Activated CD4-positive, alpha-beta T cell treated with anti-CD3 and anti-CD28 coated beads, Interleukin-2, amount 50 U/mL, for 24 hours (primary cell): ENCODE data around the gene IGSF9.

Source experiments
- DNase-seq, 2 donors: peaks; one replicate each; pipeline ENCODE4 v3.0.0-alpha.2; 2020; ENCODE audit warnings: low read depth in 1 of 2, low spot score in 1 of 2

Gene IGSF9

DNA sequence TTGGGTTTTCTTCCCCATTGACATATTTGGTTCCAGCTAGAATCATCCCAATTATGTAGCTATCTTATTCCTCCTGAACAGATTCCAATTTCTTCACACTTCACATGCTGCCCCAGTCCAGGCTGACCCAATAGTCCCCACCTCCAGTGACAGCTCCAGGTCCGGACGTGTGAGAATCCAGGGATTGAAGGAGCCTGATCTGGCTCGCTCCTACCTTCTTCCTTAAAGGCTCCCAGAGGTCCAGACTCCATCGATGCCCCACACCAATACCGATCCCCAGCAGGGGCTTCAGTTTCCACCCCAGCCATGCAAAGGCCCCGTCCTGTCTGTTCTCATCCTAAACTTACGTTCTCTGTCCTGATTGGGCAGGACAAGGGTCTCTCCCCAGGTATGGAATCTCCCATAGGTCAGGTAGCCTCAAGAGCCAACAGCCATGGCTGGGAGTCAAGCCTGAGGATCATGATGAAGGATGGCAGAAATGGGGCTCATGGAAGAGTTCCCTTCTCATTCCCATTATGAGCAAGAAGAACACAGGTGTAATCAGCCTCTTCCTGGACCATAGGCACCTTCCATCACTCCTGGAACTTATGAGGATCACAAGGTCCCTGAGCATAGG lies 29.0 kb upstream of the IGSF9 start:
- no peak for DNase-seq

DNA sequence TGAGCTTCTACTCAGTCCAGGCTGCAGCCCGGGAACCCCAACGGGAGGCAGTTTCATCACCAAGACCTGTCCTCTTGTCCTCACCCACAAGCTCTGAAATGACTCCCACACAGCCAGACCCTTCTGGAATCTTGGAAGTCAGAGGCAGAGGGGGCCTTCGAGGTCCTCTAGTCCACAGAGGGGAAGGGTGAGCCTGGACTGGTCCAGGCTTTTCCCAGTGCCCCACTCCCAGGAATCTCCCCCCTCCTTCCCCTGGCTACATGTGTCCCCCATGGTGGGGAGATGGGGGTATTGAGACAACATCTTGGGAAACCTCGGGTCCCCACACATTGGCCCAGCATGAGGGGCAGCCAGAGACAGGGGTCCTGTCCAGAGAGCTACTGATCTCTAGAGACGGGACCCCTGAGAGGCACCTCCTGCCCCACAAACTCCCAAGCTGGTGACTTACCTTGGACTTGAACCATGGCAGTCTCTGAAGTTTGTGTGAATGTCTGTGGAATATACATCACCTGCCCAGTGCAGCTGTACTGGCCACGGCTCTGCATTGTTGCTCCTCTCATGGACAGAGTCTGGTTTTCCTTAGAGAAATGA lies 28.0 kb upstream of the IGSF9 start:
- no peak for DNase-seq

DNA sequence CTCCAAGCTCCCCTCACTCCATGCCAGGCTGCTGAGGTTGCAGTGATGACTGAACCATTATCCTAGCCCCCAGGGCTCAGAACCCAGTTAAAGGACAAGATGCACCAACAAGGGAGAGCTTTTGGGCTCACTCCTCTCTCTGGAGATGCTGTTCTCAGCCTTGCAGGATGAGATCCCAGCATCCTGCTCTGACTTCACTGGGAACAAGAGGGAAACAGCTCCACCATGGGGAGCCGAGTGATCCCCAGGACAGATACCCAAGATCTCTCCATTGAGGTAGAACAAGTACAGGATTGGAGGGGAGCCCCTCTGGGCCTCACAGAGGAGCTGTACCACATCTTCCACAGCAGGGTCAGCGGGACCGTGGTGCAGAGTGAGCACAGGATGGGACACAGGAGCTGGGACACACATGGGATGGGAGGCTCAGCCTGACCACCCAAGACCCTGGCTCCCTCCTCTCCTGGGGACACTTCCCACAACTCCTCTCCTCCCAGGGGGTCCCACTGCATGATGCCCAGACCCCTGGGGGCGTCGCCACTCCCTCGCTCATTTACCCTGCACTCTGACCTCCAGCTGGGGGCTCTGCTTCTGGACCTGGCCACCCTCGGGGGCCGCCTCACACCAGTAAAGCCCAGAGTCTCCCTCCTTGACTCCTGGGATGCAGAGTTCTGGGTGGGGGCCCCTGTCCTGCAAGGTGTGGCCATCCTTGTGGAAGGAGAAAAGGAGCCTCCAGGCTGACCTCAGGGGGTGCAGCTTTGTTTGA lies 27.2 kb upstream of the IGSF9 start:
- DNase-seq, result no peak

DNA sequence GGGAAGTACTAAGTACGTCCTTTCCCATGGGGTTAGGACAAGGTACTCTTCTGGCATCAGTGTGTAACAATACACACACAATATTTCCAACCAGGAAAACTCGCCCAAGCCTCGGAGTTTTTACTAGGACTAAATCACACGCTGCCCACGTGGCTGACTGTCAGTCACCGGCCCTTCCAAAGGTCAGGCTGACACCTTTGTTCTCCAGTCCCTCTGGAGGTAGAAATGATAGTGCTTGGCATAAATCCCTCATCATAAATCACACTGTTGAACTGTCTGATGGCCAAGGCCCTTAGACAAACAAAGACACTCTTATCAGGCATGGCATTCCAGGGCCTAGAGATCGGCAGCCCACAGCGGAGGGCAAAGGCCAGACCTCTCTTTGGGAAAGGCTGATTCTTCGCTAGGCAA lies 25.5 kb upstream of the IGSF9 start:
- no peak for DNase-seq

DNA sequence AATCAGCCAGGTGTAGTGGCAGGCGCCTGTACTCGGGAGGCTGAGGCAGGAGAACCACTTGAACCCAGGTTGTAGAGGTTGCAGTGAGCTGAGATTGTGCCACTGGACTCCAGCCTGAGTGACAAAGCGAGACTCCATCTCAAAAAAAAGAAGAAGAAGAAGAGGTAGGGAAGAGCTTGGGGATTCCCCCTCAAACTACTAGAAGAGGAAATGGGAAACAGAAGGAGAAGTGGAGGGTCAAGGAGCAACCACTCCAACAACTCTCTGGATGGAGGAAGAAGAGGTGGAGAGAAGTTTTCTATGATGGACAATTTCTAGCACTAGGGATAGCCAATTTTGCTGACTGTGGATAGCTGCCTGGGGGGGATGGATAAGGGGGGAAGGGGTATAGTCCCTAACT lies 23.5 kb upstream of the IGSF9 start:
- DNase-seq, result no peak

DNA sequence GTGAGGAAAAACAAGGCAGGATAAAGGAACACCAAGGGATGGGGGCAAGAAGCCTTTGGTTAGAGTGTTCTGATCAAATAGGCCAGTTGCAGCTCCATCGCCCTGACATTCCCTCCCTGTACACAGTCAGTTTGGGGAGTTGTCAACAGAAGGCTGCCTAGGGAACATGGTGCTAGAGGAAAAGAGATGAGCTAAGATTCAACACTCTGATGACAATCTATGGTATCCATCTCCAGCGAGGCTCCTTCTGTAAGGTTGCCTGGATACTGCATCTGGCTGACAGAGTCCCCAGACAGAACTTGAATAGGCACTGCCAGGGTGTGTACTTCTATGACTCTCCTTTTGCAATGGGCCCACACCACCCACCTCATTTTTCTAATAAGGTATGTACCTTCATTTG lies 19.9 kb upstream of the IGSF9 start:
- no peak for DNase-seq

DNA sequence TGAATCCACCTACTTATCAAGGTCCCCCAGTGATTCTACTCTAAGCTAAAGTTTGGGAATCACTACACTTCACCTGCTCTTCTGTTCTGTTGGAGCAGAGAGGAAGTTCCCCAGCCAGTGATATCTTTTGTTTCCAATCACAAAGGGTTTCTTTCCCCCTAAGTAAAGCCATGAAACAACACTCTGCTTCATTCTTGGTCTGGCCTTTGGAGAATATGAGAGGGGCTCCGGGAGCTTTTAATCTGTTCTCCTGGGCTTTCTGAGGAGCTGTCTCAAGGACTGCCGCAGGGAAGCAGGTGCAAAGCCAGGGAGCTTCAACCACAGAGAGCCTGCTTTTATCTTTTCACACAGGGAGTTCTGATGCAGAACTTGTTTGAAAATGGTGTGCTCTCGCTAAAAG lies 18.7 kb upstream of the IGSF9 start:
- no peak for DNase-seq

DNA sequence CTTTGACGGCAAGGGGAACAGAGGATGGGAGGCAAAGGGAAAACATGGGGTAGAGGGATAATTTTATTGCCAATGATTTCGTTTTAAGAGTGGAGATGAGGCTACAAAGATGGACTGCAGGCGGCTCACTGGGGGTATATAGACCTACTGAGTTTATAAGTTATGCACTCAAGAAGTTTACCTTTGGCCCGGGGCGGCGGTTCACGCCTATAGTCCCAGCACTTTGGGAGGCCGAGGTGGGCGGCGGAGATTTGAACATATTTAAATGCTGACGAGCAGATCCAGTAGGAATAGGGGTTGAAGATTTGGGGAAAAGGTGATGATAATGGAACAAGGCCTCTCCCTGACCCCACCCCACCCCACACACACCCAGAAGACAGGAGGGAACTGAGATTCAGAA lies 16.8 kb upstream of the IGSF9 start:
- no peak for DNase-seq

DNA sequence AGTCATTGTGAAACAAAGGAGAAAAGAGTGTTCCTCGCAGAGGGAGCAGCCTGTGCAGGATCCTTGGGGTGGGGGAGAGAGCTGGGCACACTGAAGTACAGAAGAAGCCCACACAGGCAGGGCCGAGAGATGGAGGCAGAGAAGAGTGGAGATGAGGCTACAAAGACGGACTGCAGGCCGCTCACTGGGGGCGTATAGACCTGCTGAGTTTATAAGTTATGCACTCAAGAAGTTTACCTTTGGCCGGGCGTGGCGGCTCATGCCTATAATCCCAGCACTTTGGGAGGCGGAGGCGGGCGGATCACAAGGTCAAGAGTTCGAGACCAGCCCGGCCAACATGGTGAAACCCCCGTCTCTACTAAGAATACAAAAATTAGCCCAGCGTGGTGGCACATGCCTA lies 16.2 kb upstream of the IGSF9 start:
- DNase-seq, result no peak

DNA sequence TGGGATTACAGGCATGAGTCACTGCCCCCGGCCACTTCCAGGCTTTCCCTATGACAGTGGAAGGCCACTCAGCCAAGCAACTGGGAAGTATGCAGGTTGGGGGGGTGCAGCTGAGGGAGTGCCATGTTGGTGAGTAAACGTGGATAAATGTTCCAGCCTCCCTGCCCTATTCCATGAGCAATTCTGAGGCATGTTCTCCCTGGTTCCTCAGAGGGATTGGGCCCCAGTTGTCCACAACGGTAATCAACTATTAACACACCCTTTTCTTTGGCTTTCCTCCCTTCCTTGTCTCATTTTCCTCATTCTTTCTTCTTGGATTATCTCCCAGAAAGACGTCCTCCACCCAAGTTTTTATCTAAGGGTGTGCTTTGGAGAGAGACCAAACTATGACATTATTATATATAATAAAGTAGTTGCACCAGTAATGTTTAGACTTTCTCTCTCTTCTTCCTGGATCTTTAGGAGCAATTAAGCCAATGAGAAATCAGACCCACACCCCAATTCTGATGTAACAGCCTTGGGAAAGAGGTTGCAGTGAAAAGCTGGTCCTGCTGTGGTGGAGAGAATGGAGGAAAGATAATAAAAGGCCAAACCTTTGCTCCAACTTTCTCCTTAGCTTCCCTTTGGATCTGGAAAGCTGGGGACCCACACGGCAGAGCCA lies 15.4 kb upstream of the IGSF9 start:
- DNase-seq, result no peak

DNA sequence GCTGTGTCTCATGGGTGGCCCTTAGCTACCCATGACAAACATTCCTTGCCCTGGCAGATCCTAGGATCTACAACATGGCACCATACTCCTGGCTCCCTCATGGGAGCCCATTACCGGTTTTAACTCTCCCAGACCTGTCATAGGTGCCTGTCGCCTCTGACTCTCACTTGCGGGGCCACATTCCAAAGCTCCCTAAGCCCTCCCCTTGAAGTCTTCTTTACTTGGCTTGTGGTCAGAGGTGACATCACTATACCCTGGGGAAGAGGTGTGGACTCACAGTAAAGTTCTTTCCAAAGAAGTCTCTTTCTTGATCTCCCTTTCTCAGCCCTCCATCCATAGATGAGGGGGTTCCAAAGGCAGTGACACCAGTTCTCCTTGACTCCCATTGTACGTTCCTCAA lies 14.0 kb upstream of the IGSF9 start:
- no peak for DNase-seq

DNA sequence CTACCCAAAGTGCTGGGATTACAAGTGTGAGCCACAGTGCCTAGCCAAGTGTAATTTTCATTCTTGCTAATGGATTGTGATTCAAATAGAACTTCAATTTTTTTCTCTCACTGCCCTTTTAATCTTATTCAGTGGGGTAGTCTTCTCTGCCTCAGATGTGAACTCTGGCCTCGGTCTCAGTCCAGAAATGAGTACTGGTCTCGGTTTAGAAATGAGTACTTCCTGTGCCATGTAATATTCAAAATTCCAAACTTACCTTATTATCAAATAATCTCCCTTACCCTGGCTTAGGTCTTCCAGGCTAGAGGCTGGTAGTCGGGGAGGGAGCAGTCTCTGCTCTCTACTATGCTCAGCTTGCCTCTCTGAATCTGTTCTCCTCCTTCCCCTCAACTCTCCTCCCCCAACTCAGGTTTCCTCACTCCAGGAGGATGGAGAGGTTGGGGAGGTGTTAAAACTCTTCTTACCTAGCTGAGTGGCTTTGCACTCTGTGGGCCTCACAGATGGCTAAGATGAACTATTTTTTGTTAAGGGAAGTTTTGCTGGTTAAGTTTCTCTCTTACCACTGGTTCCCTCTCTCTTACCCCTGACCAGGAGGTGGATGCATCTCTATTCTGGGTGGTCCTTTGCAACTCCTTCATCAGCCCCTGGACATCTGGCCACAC lies 13.4 kb upstream of the IGSF9 start:
- DNase-seq, result no peak

DNA sequence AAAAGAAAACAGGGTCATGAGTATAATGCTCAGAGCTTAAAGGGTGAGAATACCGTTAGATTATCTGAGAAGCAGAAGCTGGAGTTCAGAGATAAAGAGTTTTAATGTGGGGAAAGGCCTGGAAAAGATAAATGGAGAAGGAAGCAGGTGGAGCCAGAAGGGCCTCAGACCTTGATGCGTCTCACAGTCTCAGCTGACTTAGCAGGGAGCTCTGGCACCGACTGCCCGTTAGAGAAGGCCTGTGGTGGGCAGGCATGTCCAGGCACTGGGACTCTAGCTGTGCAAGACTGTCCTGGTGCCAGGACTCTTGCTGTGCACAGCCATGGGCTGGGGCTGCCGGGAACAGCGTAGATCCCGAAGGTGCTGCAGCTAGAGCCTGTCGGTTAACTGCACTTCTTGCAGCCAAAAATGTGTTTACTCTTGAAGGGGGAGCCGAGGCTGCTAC lies 12.4 kb upstream of the IGSF9 start:
- DNase-seq, result no peak

DNA sequence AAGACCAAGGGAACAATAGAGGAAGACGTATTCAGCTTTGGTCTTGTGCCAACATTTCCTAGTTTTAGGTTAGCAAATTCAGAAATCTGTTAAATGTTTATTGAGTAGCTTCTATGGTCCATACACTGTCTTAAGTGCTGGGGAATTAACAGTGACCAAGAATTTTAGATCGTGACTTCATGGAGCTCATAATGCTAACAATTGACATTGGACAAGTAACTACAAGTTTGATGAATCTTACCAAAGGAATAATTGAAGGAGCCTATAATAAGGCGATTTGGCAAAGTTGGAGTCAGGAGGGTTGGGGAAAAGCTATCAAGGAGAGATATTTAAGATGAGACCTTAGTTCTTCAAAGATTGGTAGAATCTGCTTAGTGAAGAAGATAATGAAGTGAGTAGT lies 10.0 kb upstream of the IGSF9 start:
- DNase-seq, result no peak

DNA sequence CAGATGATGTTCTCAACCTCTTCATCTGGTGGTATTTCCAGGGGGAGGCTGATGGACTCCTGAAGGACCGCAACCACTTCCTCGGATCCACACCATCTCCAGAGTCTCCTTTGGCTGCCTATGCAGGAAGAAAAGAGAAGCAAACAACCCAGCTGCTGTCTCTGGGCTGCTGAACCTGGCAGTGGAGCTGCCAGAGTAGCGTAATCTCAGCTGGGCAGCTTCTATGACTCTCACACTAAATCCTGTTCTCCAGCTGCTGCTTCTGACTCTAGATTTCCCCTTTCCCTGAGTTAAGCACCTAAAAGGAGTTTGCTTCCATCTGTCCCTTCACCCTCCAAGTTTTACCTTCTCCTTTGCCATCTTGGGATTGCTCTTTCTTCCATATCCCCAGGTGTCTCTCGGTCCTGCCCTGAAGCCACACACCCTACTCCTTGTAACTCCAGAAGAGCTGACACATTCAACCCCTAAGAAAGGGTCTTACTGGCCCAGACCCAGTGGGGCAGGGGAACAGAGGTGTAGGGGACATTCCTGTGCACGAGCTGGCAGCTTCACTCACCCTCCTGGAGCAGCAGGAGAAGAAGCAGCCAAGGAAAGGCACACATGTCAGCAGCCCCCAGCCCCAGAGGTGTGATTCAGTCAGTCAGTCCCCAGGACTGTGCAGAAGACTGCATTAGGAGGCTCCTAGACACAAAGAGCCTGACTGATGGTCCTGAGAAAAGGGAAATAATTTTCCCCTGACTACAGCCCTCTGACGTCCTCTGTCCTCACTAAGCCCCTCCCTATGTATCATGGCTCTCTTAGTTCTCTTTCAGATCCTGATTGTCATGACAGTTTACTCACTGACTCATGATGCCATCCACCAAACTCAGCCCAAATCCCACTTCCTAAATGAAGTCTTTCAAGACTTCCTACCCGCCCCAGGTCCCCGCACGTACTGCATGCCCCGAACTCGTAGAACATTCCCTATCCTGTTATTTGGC lies 8.4 kb upstream of the IGSF9 start, which contains the start of gene SLAMF9:
Gene SLAMF9, minus strand, starts transcription at position 702 of the 980 bp plus-strand sequence. Its CDS starts 100 bp downstream, at position 602.
- no peak for DNase-seq

DNA sequence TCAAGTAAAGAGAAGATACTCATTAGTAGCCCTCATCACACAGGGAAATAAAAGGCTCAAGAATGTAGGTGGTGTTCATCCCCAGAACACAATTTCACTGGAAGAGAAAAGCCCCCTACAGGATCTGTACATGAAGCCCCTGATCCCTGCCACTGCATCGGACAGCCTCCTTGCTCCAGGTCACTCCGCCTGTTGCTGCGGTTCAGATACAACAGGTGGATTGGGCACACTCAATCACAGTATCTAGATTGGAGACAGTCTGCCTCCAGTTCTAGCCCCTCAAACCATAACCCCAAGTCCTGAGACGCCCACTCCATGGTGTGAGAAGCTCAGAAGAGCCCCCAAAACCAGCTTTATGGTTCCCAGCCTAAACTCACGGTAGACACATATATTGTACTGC lies 7.5 kb upstream of the IGSF9 start:
- DNase-seq, result no peak

DNA sequence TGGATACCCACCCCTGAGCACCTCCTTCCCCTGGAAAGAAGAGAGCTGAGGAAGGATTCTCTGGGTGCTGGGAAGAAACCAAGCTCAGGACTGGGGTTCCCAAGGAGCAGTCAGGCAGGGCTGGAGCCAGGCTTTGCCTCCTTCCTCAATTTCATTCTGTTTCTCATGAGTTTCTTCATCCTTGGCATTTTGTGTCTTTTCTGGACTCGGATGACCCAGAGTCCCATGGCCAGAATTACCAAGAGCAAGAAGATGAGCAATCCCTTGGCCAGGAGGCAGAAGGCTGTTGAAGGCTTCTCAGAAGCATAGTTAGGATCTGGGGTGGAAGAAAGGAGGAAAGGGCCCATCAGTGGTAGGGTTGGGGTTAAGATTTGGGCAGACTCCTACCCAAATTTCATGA lies 6.1 kb upstream of the IGSF9 start:
- no peak for DNase-seq

DNA sequence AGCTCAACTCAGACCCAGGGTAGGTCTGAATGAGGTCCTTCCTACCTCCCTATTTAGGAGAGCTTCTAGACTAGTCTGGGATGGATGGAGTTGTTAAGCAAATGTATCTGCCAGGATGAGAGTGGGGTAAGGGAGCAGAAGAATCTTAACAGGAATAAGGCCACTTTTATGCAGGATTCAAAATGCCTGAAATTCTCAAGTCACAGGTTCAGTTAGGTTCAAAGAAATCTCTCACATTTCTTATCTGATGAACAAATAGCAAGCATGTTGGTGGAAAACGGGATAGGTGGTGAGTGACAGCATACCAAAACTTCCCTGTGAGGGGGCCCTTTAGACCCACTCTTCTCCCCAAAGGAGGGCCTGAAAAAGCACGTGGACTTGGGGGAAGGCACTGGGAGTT lies 5.6 kb upstream of the IGSF9 start:
- DNase-seq, result no peak

DNA sequence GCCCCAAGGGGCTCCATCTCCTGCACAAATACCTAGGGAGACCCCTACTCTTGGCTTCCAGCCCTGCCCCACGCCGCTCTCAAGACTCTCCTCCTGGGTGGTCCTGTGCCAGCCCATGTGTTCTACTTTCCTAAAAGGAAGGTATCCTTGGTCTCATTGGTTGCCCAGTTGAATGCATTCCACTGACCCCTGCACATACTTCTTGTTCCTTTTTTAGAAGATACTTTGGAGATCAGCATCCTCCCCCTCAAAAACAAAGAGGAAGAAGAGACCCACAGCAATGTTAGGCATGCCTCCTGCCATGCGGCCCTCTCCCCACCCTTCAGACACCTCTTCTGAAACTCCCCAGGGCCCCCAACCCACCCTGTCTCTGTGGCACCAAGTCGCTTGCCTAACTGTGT lies 4.6 kb upstream of the IGSF9 start:
- no peak for DNase-seq

DNA sequence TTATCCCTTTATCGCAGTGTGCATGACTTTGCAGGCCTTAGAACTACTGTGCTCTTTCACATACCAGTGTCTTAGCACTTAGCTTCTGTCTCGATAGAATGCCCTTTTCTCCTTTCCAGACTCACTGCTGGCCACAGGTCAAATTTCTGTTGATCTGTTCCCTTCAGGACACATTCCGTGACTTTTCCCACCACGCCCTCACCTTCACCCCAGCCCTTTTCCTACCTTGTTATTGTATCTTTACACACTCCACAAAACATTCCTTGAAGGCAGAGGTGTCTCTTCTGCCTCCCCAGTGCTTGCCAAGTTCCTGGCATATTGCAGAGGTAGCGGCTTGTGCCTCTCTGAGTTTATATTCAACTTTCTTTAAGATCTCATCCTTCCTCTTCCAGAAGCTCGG lies 3.7 kb upstream of the IGSF9 start:
- DNase-seq, result no peak
